ENCODE data around the gene TCEAL5.
A peak's percentile ranks its signal among the peaks of the same experiment; 100 is the strongest.
"Not testable (repeated sequence)": the region's sequence is repeated elsewhere in the genome, so short reads cannot be mapped to it uniquely, and the experiment has no call there.

TCEAL5 gene, protein sequence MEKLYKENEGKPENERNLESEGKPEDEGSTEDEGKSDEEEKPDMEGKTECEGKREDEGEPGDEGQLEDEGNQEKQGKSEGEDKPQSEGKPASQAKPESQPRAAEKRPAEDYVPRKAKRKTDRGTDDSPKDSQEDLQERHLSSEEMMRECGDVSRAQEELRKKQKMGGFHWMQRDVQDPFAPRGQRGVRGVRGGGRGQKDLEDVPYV

DNA sequence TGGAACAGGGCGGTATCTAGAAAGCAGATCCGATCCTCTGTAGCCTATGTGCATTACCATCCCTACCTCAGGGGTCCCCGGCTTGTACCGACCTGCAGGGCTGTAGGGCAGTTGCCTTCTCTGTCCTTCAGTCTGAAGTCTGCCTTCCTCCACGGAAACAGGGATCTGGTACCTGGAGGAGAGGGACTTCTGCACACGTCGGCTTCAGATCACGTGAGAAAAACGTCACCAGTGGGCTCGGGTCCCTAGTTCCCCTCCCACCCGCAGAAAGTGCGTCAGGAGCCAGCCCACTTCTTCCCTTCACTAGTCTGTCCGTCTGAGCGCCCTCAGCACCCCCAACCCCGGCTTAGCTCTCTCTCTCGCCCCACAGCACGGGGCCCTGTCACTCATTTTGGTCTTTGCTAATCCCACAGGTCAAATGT, at the start of gene TCEAL5:
Gene TCEAL5, minus strand, starts transcription at position 170 of the 422 bp plus-strand sequence. CDS start 2,187 bp downstream, outside the sequence.
- no peak for DNase-seq (ENCODE audit: low spot score)

DNA sequence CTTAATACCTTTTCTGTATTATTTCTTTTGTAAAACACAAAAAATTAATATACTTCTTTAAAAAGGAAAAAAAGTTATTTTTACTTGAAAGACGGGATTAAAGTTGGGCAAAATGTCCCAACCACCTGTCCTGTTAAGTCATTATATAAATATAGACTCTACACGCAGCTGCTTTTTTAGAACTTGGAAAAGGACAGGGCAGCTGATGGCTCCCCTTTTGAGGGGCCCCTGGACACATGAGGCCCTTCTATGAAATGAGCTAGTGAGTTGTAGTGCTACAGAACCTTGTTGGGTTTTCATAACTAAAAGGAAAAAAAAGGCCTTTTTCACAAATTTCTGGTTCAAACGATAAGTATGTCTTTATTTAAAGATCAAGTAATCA, 34.8 kb upstream of the TCEAL5 start:
- DNase-seq (ENCODE audit: low spot score): no peak

DNA sequence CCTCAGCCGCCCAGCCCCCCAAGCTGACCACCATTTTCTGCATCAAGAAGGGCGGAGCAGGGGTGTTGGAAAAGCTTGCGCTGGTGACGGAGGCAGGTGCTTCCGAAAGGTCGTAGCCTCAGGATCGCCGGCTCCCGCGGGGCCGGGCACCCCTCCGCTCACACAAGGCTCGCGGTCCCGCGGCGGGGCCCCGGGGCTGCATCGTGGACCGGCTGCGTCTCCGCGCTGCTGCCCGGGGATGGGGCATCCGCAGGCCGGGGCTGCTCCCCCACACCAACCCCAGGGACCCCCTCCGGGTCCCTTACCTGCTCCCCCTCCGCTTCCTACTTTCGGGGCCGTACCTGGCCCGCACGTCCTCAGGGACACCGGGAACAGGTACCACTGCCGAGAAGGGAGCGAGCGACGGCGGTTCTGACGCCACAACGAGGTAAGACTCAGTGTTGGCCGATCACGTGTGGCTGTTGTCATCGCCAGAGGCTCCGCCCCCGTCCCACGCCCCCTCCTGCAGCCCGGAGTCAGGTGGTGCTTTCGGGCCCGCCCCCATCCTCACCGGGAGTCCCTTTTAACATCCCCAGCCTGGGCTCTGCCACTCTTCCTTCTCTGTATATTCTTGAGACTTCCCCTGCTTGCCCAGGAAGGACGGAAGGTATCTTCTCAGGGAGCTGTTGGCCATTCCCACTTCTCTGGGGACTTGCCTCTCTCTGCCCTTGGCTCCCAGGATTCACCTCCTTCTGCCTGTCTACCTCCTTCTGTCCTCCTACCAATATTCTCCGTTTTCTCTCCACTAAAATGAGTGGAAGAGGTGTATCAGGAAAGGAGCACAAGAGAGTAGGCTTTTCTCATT, 34.2 kb upstream of the TCEAL5 start, which contains the start of gene BEX2:
Gene BEX2, minus strand, starts transcription at position 436 of the 844 bp plus-strand sequence. CDS start 1,014 bp downstream, outside the sequence.
- DNase-seq (ENCODE audit: low spot score): no peak

DNA sequence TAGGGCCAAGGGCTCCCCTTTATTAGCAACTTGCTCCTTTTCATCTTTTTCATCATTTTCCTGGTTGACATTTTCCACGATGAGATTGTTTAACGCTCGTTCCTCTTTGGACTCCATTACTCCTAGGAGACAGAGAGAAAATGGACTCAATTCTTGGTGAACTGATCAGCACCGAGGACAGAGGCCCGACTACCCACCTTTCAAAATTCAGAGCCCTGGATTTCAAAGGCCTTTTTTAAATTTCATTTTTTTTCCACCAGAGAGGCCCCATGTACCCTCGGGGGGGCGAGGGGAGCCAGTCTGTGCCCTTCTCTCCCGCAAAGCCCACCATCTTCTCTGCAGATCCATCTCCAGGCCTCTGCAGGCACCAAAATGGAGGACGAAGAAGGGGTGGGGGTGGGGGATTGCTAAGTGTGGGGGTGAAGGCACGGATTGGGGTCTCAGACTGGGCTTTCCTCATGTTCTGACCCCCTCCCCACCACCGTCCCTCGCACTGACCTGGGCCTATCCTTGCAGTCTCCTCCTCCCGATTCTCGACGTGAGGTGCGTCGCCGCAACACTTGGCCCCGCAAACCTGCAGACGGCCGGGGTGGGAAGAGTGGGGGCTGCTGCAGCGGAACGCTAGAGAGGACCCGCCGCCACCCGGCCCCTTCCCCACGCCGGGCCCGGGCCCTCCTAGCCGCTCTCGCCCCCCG, 33.5 kb upstream of the TCEAL5 start:
- no peak for DNase-seq (ENCODE audit: low spot score)

DNA sequence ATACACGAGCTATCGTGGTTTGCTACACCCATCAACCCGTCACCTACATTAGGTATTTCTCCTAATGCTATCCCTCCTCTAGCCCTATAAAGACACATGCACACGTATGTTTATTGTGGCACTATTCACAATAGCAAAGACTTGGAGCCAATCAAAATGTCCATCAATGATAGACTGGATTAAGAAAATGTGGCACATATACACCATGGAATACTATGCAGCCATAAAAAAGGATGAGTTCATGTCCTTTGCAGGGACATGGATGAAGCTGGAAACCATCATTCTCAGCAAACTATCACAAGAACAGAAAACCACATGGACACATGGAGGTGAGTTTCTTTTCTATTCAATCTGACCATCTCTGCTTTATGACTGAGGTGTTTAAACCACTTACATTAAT, 29.1 kb upstream of the TCEAL5 start:
- DNase-seq (ENCODE audit: low spot score): not testable (repeated sequence)

DNA sequence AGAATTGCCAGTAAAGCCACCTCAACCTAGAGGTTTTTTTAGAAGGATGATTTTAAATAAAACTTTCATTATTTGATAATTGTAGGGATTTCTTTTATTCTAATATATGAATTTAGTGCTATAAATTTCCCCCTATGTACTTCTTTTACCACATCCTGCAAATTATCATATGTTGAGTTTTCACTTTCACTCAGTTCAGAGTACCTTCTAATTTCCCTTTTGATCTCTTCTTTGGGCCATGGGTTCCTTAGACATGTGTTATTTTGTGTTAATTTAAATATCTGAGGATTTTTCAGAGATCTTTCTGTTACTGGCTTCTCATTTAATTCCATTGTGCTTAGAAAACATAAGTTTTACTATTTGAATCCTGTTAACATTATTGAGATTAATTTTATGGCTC, 28.2 kb upstream of the TCEAL5 start:
- DNase-seq (ENCODE audit: low spot score): no peak

DNA sequence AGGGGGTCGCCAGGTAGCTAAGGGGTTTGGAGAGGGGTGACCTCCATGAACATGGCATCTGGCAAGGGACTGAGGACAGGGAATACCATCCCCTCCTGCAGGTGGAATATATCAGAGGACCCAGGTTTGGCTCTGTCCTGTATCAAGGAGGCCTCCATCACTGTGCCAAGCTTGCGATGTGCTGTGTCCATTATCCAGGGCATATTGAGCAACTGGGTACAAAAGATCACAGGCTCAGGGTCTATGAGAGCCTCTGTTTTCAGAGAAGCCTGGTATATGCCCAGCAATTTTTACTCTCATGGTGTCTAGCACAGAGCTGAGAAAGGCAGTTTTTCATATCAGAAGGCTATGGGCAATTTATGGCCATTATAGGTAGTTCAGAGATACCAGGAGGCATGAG, 16.6 kb upstream of the TCEAL5 start:
- DNase-seq (ENCODE audit: low spot score): no peak

DNA sequence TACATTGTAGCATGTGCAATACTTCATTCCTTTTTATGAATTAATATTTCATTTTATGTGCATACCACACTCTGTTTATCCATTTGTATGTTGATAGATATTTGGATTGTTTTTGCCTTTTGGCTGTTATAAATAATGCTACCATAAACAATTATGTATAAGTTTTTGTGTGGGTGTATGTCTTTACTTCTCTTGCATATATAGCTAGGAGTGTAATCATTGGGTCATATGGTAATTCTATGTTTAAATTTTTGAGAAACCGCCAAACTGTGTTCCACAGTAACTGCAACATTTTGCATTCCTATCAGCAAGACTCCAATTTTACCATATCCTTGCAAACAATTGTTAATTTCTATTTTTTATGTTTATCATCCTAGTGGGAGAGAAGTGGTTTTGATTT, 3.1 kb upstream of the TCEAL5 start:
- no peak for DNase-seq (ENCODE audit: low spot score)

DNA sequence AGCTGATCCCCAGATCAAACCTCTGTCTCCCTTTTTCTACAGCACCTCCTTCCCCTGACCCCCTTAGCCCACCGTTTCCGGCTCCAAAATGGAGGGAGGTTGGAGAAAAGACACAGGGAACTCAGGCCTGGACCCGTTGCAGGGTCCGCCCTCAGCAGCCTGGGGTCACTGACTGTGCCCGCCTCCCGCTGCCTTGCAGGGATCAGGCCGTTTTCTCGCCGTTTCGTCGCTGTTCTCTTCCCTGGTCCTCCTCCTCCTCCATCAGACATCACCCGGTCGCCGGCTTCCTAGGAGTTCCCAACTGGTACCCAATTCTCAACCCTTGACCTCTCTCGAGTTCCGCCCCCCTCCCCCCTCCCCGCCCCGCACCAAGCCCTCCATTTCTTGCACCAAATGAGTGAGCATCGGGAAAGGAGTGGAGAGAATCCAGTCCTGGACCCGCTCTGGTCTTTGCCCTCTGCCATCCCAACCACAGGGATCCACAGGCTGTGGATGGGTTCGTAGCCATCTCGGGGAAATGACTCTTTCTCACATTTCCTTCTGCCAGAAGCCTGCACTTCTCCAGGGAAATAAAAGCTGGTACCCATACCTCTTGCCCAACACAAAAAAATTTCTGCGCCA, 493 bp downstream of the TCEAL5 start:
- no peak for DNase-seq (ENCODE audit: low spot score)

DNA sequence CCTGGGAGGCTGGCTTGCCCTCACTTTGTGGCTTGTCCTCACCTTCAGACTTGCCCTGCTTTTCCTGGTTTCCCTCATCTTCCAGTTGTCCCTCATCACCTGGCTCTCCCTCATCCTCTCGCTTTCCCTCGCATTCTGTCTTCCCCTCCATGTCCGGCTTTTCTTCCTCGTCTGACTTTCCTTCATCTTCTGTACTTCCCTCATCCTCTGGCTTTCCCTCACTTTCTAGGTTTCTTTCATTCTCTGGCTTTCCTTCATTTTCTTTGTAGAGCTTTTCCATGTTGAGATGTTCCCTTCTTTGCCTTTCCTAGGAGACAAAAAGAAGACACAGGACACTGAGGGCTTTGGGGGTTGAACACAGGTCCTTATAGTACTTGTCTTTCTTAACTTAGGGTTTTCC, 2.3 kb downstream of the TCEAL5 start:
- DNase-seq (ENCODE audit: low spot score): no peak

DNA sequence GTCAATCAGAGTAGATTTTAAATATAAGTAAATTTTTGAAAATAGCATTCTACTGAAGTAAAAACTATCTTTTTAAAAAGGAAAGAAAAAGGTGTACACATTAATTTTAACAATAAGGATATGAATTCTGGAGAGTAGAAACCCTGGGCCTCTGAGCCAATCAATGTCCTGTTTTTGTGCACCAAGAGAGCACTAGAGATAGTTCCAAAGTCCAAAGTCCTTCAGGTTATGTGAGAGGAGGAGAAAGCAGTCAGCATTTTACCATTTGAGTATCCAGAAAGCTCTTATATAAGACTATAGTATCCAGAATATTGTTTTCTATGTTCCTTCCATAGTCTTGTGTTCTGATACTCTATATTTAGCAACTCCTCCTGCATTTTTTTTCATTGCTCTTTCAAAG, 18.3 kb downstream of the TCEAL5 start:
- DNase-seq (ENCODE audit: low spot score): no peak

DNA sequence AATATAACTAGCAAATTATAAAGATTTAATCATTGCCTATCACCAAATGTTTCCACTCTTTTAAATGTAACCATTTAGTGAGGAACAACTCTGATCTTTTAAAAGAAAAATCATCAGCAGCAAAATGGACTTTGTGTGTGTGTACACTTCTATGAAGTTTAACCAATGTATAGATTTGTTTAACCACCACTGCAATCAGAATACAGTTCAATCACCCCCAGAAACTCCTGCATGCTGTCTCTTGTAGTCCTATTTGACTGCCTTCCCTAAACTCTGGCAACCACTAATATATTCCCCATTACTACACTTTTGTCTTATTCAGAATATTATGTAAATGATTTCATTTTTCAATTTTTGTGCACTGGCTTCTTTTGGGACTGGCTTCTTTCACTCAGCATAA, 19.9 kb downstream of the TCEAL5 start:
- DNase-seq (ENCODE audit: low spot score): no peak

DNA sequence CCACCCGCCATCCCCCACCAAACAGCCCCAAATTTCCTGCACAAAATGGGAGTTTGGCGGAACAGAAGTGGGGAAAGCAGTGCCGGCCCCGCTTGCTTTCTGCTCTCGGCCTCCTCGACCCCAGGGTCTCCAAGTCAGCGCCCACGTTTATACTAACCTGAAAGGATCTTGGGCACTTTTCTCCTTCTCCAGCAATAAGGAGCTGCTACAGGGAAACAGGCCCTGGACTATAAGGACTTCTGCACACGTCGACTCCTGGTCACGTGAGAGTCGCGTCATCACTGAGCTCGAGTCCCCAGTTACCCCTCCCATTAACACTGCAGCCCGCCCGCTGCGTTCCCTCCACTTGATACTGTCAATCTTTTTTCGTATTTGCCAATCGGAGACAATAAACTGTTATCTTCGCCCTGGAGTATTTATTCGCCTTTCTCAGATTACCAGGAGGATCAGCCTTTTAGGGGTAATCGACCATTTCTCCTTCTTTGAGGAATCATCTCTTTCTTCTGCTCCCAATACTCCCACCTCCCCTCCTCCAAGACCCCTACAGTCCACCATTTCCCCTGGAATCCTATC, 21.5 kb downstream of the TCEAL5 start, which contains the start of gene TCEAL8:
Gene TCEAL8, minus strand, starts transcription at position 235 of the 573 bp plus-strand sequence. CDS start 1,176 bp downstream, outside the sequence.
- DNase-seq (ENCODE audit: low spot score): peak; percentile 61

DNA sequence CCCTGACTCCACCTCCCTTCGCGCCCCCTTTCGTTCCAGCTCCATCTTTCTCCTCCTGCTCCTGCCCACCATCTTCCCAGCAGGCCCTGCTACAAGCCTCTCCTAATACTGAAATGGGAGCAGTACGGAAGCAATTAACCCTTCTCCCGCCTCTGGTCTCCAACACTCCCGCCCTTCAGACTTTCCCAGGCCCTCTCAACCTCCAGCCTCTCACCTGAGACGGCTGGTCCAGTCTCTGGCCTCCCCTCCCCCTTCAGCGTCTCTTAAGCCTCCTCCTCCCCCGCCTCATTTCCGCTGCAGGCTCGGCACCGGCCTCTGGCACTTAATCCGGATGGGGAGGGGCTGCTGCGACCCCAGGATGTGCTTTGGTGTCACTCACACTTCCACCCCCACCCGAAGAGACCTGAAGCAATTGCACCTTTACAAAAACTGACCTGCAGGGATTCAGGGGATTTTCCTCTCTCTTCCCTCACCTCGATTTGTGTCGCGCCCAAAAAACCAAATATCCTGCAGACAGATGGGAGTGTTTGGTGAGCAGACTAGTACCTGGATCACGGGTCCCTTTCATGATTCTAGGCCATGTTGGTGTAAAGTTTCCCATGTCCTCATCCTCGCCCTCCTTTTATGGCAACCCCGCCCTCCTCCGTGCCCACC, 22.3 kb downstream of the TCEAL5 start:
- DNase-seq (ENCODE audit: low spot score): no peak

DNA sequence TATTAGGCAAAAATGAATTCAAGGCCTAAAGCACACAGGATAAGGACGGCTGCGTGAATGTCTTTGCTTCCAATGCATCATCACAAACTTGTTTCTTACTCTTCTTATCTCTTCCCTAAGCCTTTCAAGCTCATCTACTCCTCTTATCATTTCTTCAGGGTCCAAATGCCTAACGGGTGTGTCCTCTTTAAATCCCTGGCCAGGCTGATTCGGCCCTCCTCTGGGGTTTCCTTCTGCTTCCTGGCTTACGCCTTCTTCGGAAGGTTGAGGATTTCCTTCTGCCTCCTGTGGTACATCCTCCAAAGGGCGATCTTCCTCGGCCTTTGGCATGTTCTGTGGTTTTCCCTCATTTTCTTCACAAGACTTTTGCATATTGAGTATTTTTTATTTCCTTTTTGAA, 22.9 kb downstream of the TCEAL5 start:
- DNase-seq (ENCODE audit: low spot score): no peak

DNA sequence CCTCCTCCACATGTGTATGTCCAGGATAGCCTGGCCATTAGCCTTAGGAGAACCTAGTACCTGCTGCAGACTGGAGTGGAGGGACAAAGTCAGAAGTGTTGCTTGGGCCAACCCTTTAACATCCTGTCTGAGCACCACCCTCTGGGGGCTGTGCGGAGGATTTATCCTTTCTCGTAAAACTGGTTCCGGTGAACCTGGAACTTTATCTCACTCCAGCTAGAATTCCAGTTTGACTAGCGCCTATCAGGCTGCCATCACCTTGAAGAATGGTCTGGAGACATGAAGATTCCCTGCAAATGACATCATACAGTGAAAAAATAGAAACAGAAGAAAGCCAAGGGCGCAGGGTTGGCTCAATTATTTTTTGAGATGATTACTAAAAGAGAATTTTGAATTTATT, 25.6 kb downstream of the TCEAL5 start:
- DNase-seq (ENCODE audit: low spot score): no peak

DNA sequence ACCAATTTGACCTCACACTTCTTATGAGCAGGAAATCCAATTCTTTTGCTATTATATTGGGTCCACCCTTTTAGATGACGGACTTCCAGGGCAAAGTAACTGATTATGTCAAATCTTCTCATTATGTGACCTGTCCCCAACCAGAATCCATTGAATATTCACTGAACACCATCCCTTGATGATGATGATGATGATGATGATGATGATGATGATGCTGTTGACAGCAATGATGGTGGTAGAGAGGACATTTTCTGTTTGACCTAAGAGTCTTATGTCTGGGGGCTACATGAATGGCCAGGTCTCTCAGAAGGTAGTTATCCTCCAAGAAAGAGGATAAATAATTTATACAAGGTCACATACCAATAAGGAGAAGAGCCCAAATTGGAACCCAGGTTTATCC, 26.7 kb downstream of the TCEAL5 start:
- no peak for DNase-seq (ENCODE audit: low spot score)

DNA sequence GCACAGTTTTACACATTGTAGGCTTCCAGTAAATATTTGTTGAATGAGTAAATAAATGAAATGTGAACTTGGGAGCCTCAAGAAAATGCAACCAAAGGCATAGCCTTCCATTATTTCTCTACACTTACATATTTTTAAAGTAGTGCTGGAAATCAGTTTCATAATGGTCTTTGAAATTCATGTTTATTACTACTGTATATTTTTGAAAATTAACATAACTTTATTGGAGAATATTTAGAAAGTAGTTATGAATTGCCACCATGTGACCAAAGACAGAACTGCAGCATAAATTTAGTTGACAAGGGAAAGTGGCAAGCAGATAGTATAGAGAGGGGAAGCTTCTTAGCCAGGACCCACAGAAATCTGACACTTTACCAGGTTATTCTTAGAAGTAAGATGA, 28.0 kb downstream of the TCEAL5 start:
- DNase-seq (ENCODE audit: low spot score): peak; percentile 25

DNA sequence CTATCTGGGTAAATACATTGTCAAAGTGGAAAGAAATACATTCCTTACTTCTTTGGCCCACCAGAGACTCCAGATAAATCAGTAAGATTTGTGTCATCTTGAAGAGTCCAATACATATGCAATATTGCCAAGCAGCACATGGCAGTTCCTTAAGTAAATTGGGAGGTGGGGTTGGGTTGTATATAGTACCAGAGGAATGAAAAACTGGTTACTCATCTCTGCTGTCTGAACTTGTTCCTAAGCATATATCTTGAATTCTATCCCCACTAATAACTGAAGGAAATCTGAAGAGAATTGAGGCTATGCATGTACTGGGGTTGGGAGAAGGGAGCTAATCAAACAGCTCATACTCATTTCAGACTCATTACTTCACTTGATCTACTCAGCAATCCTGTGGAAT, 36.4 kb downstream of the TCEAL5 start:
- no peak for DNase-seq (ENCODE audit: low spot score)

DNA sequence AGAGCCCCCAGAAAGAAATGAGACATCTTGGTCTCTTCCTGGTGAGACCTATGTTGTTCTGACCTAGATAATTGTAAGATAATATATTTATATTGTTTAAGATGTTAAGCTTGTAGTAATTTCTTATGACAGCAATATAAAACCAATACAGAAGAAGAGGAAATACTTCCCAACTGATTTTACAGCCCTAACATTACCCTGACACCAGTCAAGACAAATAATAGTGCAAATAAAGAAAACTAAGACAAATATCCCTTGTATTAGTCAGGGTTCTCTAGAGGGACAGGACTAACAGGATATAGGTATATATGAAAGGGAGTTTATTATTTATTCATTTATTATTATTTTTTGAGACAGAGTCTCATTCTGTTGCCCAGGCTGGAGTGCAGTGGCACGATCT, 40.3 kb downstream of the TCEAL5 start:
- no peak for DNase-seq (ENCODE audit: low spot score)

DNA sequence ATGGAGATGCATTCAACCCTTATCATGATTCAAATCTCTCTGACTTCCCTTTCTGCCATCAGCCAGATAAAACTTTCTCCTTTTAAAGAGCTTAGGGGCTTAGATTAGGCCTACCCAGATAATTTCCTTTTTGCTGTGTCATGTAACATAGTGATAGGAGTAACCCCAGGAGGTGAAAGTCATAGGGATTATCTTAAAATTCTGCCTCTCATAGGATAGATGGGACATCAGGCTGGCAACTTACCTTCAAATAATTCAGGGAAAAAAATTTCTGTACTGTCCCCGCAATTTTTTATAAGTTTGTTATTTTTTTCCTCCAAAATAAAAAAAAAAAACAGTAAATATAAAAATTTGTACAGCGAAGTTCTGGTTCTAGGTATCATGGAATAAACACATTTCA, 40.9 kb downstream of the TCEAL5 start:
- DNase-seq (ENCODE audit: low spot score): not testable (repeated sequence)

Data from NAMALWA (cell line).